GM23248 (cell line): ENCODE measurements around the gene XIRP2.

ENCODE experiments used
- EZH2 ChIP-seq: fragments of 200-600 bp; sonication (generic); IDR thresholded peaks from 2 replicates; pipeline ENCODE4 v1.6.1; 2018; ENCODE audit warnings: antibody characterized with exemption, mild to moderate bottlenecking; ENCODE audit not compliant: insufficient read depth, poor library complexity, severe bottlenecking
- EZH2phosphoT487 ChIP-seq: fragments of 200-600 bp; sonication (generic); IDR thresholded peaks from 2 replicates; pipeline ENCODE4 v1.6.1; 2018; ENCODE audit warnings: antibody characterized with exemption, moderate library complexity, mild to moderate bottlenecking, low read depth; ENCODE audit not compliant: insufficient read depth

DNA sequence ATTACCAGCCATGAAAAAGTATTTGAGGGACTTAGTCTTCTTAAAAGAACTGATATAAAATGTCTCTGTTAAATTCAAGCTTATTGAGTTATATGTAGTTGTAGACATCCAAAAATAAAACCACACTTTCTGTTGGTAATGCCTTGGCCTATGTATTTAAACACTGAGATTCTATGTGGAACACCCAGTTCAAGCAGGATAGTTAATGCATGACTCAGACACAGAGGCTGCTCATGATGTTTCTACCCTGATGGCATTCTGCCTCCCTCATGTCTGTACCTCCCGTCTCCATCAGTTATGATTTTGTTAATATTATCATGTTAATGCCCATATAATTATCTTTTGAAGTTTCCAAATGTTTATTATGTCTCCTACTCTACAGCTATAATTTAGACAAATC lies 164.5 kb downstream of the XIRP2 start:
- TF ChIP-seq EZH2phosphoT487 (no peak), EZH2 (no peak)
